ENCODE results near the gene HEXD. TPM values are rescaled to one million over a fixed set of nuclear protein-coding genes. Genes with fewer than 3 reads are reported as not detected.

Gene HEXD
- polyA plus RNA-seq, 3 donors = 8.9 to 61.5 (median 12.7) TPM

DNA sequence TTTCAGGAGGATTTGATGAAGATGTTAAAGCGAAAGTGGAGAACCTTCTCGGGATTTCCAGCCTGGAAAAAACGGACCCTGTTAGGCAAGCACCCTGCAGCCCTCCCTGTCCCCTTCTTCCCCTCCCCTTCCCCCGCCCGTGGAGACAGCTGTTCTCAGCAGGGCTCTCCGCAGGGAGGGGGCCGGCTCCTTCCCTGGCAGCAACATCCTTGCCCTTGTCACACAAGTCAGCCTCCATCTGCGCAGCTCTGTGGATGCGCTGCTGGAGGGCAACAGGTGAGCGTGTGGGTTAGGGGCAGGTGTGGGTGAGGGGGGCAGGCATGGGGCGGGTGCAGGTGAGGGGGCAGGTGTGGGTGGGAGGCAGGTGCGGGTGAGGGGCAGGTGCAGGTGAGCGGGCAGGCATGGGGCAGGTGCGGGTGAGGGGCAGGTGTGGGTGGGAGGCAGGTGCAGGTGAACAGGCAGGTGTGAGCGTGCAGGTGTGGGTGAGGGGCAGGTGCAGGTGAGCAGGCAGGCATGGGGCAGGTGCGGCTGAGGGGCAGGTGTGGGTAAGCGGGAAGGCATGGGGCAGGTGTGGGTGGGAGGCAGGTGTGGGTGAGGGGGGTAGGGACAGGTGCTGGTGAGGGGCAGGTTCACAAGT lies 23.0 kb downstream of the HEXD start:
- H3K4me1 ChIP-seq (ENCODE audit: control insufficient read depth in 1 of 2, insufficient read depth in 2 of 2, low read length in 2 of 2) = peaks cover 30 to 32% of the 10 kb centered on the region in 2 donors
- H4K20me1 ChIP-seq (ENCODE audit: insufficient read depth, low read length) = peaks cover 69% of the 10 kb centered on the region
- Mint-ChIP-seq H3K27ac (peak overlapping the region; percentile 84 to 95 (median 94)), H3K4me3 (peak overlapping the region; percentile 75), H3K36me3 (peaks cover 26 to 52% of the 10 kb centered on the region in 2 donors), H3K9me3 (no peaks in the 10 kb centered on the region), H3K27me3 (ENCODE audit: low read depth in 3 of 3) (no peaks in the 10 kb centered on the region), H3K4me1 (peaks cover 28% of the 10 kb centered on the region)
- TF ChIP-seq, protein P1, sequence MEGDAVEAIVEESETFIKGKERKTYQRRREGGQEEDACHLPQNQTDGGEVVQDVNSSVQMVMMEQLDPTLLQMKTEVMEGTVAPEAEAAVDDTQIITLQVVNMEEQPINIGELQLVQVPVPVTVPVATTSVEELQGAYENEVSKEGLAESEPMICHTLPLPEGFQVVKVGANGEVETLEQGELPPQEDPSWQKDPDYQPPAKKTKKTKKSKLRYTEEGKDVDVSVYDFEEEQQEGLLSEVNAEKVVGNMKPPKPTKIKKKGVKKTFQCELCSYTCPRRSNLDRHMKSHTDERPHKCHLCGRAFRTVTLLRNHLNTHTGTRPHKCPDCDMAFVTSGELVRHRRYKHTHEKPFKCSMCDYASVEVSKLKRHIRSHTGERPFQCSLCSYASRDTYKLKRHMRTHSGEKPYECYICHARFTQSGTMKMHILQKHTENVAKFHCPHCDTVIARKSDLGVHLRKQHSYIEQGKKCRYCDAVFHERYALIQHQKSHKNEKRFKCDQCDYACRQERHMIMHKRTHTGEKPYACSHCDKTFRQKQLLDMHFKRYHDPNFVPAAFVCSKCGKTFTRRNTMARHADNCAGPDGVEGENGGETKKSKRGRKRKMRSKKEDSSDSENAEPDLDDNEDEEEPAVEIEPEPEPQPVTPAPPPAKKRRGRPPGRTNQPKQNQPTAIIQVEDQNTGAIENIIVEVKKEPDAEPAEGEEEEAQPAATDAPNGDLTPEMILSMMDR (IDR thresholded peaks at IDR 0.05) = no peak
- peak overlapping the region; percentile 61 to 75 for H3K27ac ChIP-seq (ENCODE audit: low read depth in 1 of 2, low read length in 2 of 2)
- peaks cover 28% of the 10 kb centered on the region for H3K79me2 ChIP-seq (ENCODE audit: insufficient read depth, low read length)
- H3K27me3 ChIP-seq (ENCODE audit: control insufficient read depth in 2 of 2, insufficient read depth in 2 of 2, low read length in 2 of 2) = no peaks in the 10 kb centered on the region
- peak overlapping the region; percentile 79 for H3K4me2 ChIP-seq (replicated peaks; ENCODE audit: extremely low read depth, low read length, poor library complexity, severe bottlenecking)
- H2AFZ ChIP-seq (ENCODE audit: insufficient read depth, low read depth, low read length, poor library complexity, severe bottlenecking) = no peak overlapping the region
- intact Hi-C loops (cut with micrococcal nuclease) = no loop called here
- H3K9me3 ChIP-seq (replicated peaks in 1 of 2; ENCODE audit: control insufficient read depth in 1 of 2, insufficient read depth in 1 of 2, low read length in 2 of 2) = no peaks in the 10 kb centered on the region
- 69% methylated on average over 12 of the region's 17 CpGs for WGBS (ENCODE audit: insufficient coverage)
- peak overlapping the region; percentile 23 for H3K9ac ChIP-seq (ENCODE audit: insufficient read depth, low read length, poor library complexity, severe bottlenecking)
- peak; percentile 10 to 61 (median 27) for DNase-seq
- peak overlapping the region in 2 of 3 experiments; percentile 5 to 69 for H3K4me3 ChIP-seq (replicated peaks in 1 of 3; ENCODE audit: low read depth in 2 of 3, low read length in 3 of 3)
- H3K36me3 ChIP-seq (replicated peaks in 1 of 2; ENCODE audit: control insufficient read depth in 1 of 2, insufficient read depth in 2 of 2, low read length in 2 of 2) = peaks cover 52 to 54% of the 10 kb centered on the region in 2 donors

DNA sequence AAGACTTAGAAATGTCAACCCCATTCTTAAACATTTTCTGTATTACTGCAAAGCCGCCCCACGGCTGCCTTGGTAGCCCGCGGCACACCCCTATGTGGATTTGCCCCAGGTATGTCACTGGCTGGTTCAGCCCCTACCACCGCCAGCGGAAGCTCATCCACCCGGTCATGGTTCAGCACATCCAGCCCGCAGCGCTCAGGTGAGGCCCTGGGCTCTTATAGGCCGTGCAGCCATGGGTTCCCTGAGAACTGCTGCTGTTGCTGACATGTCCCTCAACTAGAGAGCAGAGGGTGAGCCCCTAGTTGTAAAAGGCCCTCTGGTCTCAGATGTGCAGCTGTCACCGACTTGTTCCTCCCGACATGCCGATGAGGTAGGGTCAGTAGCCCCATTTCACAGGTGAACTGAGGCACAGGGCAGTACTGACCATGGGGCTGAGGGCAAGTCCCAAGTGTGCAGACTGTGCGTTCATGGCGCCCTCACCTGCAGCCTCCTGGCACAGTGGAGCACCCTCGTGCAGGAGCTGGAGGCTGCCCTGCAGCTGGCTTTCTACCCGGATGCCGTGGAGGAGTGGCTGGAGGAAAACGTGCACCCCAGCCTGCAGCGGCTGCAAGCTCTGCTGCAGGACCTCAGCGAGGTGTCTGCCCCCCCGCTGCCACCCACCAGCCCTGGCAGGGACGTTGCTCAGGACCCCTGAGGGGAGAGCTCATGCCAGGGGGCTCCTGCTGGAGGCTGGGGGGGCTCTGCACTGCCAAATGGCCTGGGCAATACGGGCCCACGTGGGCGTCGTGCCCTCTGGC lies 23.7 kb downstream of the HEXD start:
- Histone ChIP-seq H3K4me1 (ENCODE audit: control insufficient read depth in 1 of 2, insufficient read depth in 2 of 2, low read length in 2 of 2) (peaks cover 30 to 32% of the 10 kb centered on the region in 2 donors), H3K79me2 (ENCODE audit: insufficient read depth, low read length) (peaks cover 36% of the 10 kb centered on the region), H3K36me3 (replicated peaks in 1 of 2; ENCODE audit: control insufficient read depth in 1 of 2, insufficient read depth in 2 of 2, low read length in 2 of 2) (peaks cover 54% of the 10 kb centered on the region in 2 donors), H3K4me3 (replicated peaks in 1 of 3; ENCODE audit: low read depth in 2 of 3, low read length in 3 of 3) (peak overlapping the region in 1 of 3 experiments; percentile 69), H3K27me3 (ENCODE audit: control insufficient read depth in 2 of 2, insufficient read depth in 2 of 2, low read length in 2 of 2) (no peaks in the 10 kb centered on the region), H2AFZ (ENCODE audit: insufficient read depth, low read depth, low read length, poor library complexity, severe bottlenecking) (no peak overlapping the region), H3K9me3 (replicated peaks in 1 of 2; ENCODE audit: control insufficient read depth in 1 of 2, insufficient read depth in 1 of 2, low read length in 2 of 2) (no peaks in the 10 kb centered on the region), H3K27ac (ENCODE audit: low read depth in 1 of 2, low read length in 2 of 2) (peak overlapping the region; percentile 61 to 75), H4K20me1 (ENCODE audit: insufficient read depth, low read length) (peaks cover 77% of the 10 kb centered on the region), H3K9ac (ENCODE audit: insufficient read depth, low read length, poor library complexity, severe bottlenecking) (no peak overlapping the region), H3K4me2 (replicated peaks; ENCODE audit: extremely low read depth, low read length, poor library complexity, severe bottlenecking) (peak overlapping the region; percentile 79)
- DNase-seq = no peak
- H3K9me3 Mint-ChIP-seq = no peaks in the 10 kb centered on the region
- H3K36me3 Mint-ChIP-seq = peaks cover 29 to 59% of the 10 kb centered on the region in 2 donors
- WGBS (ENCODE audit: insufficient coverage) = 84% methylated on average over 26 of the region's 27 CpGs
- peaks cover 29% of the 10 kb centered on the region for H3K4me1 Mint-ChIP-seq
- TF ChIP-seq, protein P1 (IDR thresholded peaks at IDR 0.05) = no peak
- H3K27me3 Mint-ChIP-seq (ENCODE audit: low read depth in 3 of 3) = no peaks in the 10 kb centered on the region
- peak overlapping the region in 1 of 2 donors; percentile 35 for H3K4me3 Mint-ChIP-seq
- H3K27ac Mint-ChIP-seq = peak overlapping the region in 5 of 7 donors; percentile 46 to 95 (median 69)
- intact Hi-C loops (cut with micrococcal nuclease) = no loop called here
